OCI-LY7 (cell line): ENCODE data around the gene PFKFB2. TPM values are rescaled to one million over a fixed set of nuclear protein-coding genes. Genes with fewer than 3 reads are reported as not detected.

Experiments used
- BruUV-seq: library from RNA; stranded (reverse); fragments of 400-500 nt; replicated peaks from 2 replicates; lab custom pipeline; 2021; lab: Mats Ljungman, UMichigan
- CTCF ChIA-PET: fragments of 300-600 bp; sonication (Branson Sonifier 250); formaldehyde crosslinking; loops from one replicate; lab custom pipeline; 2022; ENCODE audit warnings: antibody characterized with exemption; ENCODE audit not compliant: unreplicated experiment; lab: Charles Lee
- POLR2A ChIA-PET: fragments of 300-600 bp; sonication (Branson Sonifier 250); formaldehyde crosslinking; loops from one replicate; lab custom pipeline; 2022; ENCODE audit warnings: antibody characterized with exemption; lab: Charles Lee
- DNase-seq: peaks from one replicate; pipeline ENCODE4 v3.0.0-alpha.2; 2015; ENCODE audit warnings: low spot score
- H2AFZ ChIP-seq: fragments of 200-600 bp; sonication (generic), shearing (Covaris generic); 2 replicates; pipeline ENCODE4 v1.6.1; 2014; ENCODE audit warnings: mild to moderate bottlenecking, antibody characterized with exemption, low read length, moderate library complexity
- H3K27ac ChIP-seq: fragments of 200-600 bp; sonication (generic); 2 replicates; pipeline ENCODE4 v1.5.1; 2014; ENCODE audit warnings: mixed run types, low read depth, mild to moderate bottlenecking, moderate library complexity, low read length, inconsistent platforms; ENCODE audit not compliant: poor library complexity, severe bottlenecking
- H3K36me3 ChIP-seq: fragments of 200-600 bp; sonication (generic); 2 replicates; pipeline ENCODE4 v1.6.1; 2014; ENCODE audit warnings: mild to moderate bottlenecking, antibody characterized with exemption, low read length, moderate library complexity, mixed read lengths; ENCODE audit not compliant: insufficient read depth
- H3K4me1 ChIP-seq: fragments of 200-600 bp; sonication (generic); 2 replicates; pipeline ENCODE4 v1.5.1; 2014; ENCODE audit warnings: mild to moderate bottlenecking, low read length; ENCODE audit not compliant: insufficient read depth, poor library complexity, severe bottlenecking
- H3K4me2 ChIP-seq: fragments of 200-600 bp; sonication (generic); 2 replicates; pipeline ENCODE4 v1.6.1; 2014; ENCODE audit warnings: mild to moderate bottlenecking, low read length
- H3K4me3 ChIP-seq: fragments of 200-600 bp; sonication (generic); 2 replicates; pipeline ENCODE4 v1.5.1; 2014; ENCODE audit warnings: mild to moderate bottlenecking, low read depth, low read length; ENCODE audit not compliant: poor library complexity, severe bottlenecking
- H3K79me2 ChIP-seq: fragments of 200-600 bp; sonication (generic); 2 replicates; pipeline ENCODE4 v1.6.1; 2016; ENCODE audit warnings: low read depth, mild to moderate bottlenecking, low read length, moderate library complexity, mixed read lengths; ENCODE audit not compliant: insufficient read depth
- H3K9me2 ChIP-seq: fragments of 200-600 bp; sonication (generic); 2 replicates; pipeline ENCODE4 v1.6.1; 2016; ENCODE audit warnings: mild to moderate bottlenecking, low read length, mixed read lengths; ENCODE audit not compliant: insufficient read depth
- H3K9me3 ChIP-seq: fragments of 200-600 bp; sonication (generic); 2 replicates; pipeline ENCODE4 v1.6.1; 2014; ENCODE audit warnings: mild to moderate bottlenecking, mixed run types, low read length, mixed read lengths
- H4K20me1 ChIP-seq: fragments of 200-600 bp; sonication (generic); 2 replicates; pipeline ENCODE4 v1.6.1; 2014; ENCODE audit warnings: mild to moderate bottlenecking, antibody characterized with exemption, low read length, moderate library complexity, mixed read lengths; ENCODE audit not compliant: insufficient read depth
- EZH2phosphoT487 ChIP-seq: fragments of 200-600 bp; sonication (generic); IDR thresholded peaks from 2 replicates; pipeline ENCODE4 v1.6.1; 2018; ENCODE audit warnings: low read depth, borderline replicate concordance, mild to moderate bottlenecking, mixed run types, antibody characterized with exemption, low read length, moderate library complexity, mixed read lengths
- intact Hi-C: fragments of 100-400 bp; cut with micrococcal nuclease; formaldehyde crosslinking; loops from one replicate; pipeline ENCODE4 v1.10.0; 2022; ENCODE audit not compliant: unreplicated experiment
- total RNA-seq, 2 experiments: library from RNA; depleted of rRNA in 1 of 2; stranded (reverse); fragments of >200 nt in 1 of 2; shearing (Covaris generic) in 1 of 2; gene quantifications; 2 replicates each; pipeline ENCODE4 v1.2.3, GENCODE V29; 2014 to 2022
- TF ChIP-seq, protein P1 (sequence below): fragments of 200-600 bp; sonication (generic); conservative IDR thresholded peaks from 2 replicates; pipeline ENCODE4 v1.5.1; 2014; ENCODE audit warnings: mild to moderate bottlenecking, antibody characterized with exemption, low read length, moderate library complexity, mixed read lengths

The PFKFB2 gene
- total RNA-seq, 2 experiments from 2014 or later = 9.8 to 13.1 TPM

DNA sequence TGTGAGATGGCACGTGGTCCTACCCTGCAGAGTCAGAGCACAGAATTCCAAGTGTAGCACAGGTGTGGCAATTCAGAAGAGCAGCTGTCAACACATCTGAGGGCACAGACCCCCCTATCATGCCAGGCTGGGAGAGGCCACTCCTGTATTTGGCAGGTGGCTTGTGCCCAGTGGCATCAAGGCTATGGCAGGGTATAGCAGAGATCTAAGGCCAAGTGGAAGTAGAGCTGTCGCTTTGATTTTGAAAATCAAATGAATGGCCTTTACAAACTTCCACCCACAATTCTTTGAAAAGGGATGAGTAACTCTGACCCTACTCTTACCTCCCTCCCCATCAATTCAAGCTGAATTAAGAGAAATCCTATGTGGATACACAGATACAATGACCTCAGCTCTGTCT lies 33.9 kb upstream of the PFKFB2 start:
- Histone ChIP-seq H3K4me3 (no peak overlapping the region), H2AFZ (no peak overlapping the region), H3K4me1 (no peaks in the 10 kb centered on the region), H3K9me2 (no peaks in the 10 kb centered on the region), H4K20me1 (no peaks in the 10 kb centered on the region), H3K27ac (no peak overlapping the region), H3K4me2 (no peak overlapping the region), H3K36me3 (no peaks in the 10 kb centered on the region), H3K9me3 (no peaks in the 10 kb centered on the region), H3K79me2 (no peaks in the 10 kb centered on the region)
- DNase-seq = no peak
- CTCF ChIA-PET = no interaction called here
- no TSS peak for BruUV-seq
- POLR2A ChIA-PET = interaction anchor here (0.6 to 1.5 kb wide), 3 partner anchors 8 to 1176 kb away, joined by 3 to 4 read pairs (median 4); no protein-coding TSS in a partner anchor
- intact Hi-C loops = no loop called here
- no peak for TF ChIP-seq EZH2phosphoT487
- TF ChIP-seq, protein P1, sequence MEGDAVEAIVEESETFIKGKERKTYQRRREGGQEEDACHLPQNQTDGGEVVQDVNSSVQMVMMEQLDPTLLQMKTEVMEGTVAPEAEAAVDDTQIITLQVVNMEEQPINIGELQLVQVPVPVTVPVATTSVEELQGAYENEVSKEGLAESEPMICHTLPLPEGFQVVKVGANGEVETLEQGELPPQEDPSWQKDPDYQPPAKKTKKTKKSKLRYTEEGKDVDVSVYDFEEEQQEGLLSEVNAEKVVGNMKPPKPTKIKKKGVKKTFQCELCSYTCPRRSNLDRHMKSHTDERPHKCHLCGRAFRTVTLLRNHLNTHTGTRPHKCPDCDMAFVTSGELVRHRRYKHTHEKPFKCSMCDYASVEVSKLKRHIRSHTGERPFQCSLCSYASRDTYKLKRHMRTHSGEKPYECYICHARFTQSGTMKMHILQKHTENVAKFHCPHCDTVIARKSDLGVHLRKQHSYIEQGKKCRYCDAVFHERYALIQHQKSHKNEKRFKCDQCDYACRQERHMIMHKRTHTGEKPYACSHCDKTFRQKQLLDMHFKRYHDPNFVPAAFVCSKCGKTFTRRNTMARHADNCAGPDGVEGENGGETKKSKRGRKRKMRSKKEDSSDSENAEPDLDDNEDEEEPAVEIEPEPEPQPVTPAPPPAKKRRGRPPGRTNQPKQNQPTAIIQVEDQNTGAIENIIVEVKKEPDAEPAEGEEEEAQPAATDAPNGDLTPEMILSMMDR = no peak

DNA sequence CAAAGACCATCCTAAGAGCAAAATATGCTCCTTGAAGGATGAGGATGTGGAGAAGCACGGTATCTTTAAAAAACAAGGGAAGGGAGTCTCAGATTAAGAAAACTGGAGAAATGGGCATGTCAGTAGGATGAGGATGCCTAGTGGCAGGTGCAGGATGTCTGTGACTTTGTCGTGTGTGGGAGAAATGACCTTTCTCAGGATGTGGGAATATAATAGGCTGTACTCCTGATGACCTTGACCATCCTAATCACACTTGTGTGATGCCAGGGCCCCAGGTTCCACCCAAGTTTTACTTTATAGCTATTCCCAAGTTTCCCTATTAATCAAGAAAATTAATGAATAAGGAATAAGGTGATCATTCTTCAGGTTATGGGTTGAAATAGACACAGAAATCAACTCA lies 33.4 kb upstream of the PFKFB2 start:
- CTCF ChIA-PET = no interaction called here
- Histone ChIP-seq H2AFZ (no peak overlapping the region), H4K20me1 (no peaks in the 10 kb centered on the region), H3K9me3 (no peaks in the 10 kb centered on the region), H3K4me1 (no peaks in the 10 kb centered on the region), H3K4me3 (no peak overlapping the region), H3K9me2 (no peaks in the 10 kb centered on the region), H3K27ac (no peak overlapping the region), H3K4me2 (no peak overlapping the region), H3K79me2 (no peaks in the 10 kb centered on the region), H3K36me3 (no peaks in the 10 kb centered on the region)
- POLR2A ChIA-PET = interaction anchor here (0.6 to 1.5 kb wide), 4 partner anchors 7 to 1176 kb away, joined by 3 to 4 read pairs (median 4); no protein-coding TSS in a partner anchor
- no TSS peak for BruUV-seq
- no peak for DNase-seq
- TF ChIP-seq, protein P1 = no peak
- no peak for TF ChIP-seq EZH2phosphoT487
- intact Hi-C loops = no loop called here

DNA sequence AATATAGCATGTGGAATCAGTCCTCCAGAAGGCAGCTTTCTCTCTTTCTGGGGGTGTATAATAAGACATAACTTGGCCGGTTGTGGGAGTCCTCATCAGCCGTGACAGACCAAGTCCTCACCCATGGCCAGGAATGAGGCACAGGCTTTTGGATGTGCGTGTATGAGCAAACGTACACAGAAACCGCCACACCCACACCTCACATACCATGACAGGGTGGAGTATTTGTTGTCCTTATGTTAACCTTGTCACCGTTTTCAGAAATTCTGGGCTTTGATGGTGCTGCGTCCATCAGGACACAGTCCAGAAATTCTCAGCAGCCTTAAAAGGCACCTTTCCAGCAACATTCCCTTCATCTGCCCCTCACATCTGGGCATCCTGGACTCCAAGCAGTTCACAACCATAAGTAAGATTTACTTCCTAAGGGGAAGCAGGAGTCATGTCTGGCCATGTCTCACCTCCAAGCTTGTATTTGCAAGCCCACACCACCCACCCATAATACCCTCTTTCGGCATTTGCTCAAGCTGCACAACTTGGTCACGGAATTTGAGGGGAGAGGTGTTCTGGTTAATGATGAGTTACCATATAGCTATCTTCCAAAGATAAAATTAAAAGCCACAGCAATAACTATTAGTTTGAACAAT lies 32.9 kb upstream of the PFKFB2 start:
- Histone ChIP-seq H2AFZ (no peak overlapping the region), H3K4me3 (no peak overlapping the region), H3K4me1 (no peaks in the 10 kb centered on the region), H3K27ac (no peak overlapping the region), H3K36me3 (no peaks in the 10 kb centered on the region), H3K4me2 (no peak overlapping the region), H3K9me2 (no peaks in the 10 kb centered on the region), H3K9me3 (no peaks in the 10 kb centered on the region), H4K20me1 (no peaks in the 10 kb centered on the region), H3K79me2 (no peaks in the 10 kb centered on the region)
- DNase-seq = no peak
- intact Hi-C loops = no loop called here
- no TSS peak for BruUV-seq
- TF ChIP-seq EZH2phosphoT487 = no peak
- TF ChIP-seq, protein P1 = no peak
- ChIA-PET CTCF (no interaction called here), POLR2A (interaction anchor here (0.6 kb wide), 1 partner anchor 9 kb away, joined by 3 read pairs; no protein-coding TSS in a partner anchor)
